ENCODE measurements around the gene NDNF.

DNA sequence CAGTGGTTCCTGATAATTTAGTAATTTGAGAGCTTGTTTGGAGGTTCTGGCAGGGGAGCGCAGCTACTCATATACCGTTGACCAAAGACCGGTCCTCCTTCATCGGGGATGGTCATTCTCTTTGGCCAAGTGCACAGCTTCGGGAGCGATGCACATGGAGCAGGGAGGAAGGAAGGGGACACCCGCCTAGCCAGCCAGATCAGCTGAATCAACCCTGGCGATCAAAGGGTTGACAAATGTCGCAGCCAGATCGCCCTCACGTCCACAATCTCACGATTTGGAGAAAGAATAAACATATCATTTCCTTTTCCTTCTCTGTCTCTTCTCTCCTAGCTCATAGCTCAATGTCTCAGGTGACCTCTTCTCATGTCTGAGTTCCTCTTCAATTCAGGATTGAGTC lies 11.1 kb downstream of the NDNF start:
- no peak for TF ChIP-seq CTCF (IDR thresholded peaks at IDR 0.05)
- no peak for TF ChIP-seq POLR2A (IDR thresholded peaks at IDR 0.05)
- no peak for TF ChIP-seq POLR2AphosphoS5 (IDR thresholded peaks at IDR 0.05)
